GM23338 (cell line): ENCODE measurements around the gene RAC2. TPM values are rescaled to one million over a fixed set of nuclear protein-coding genes. Genes with fewer than 3 reads are reported as not detected.

Source experiments
- CREB1 ChIP-seq: fragments of 250-450 bp; sonication (Bioruptor Pico); IDR thresholded peaks from 2 replicates; pipeline ENCODE4 v1.5.0; 2020; ENCODE audit warnings: low read depth, mild to moderate bottlenecking, moderate library complexity
- EZH2 ChIP-seq: fragments of 200-600 bp; sonication (generic); IDR thresholded peaks from one replicate; pipeline ENCODE4 v1.8.0; 2017; ENCODE audit warnings: antibody characterized with exemption, mild to moderate bottlenecking, low read depth; ENCODE audit not compliant: unreplicated experiment
- POLR2AphosphoS5 ChIP-seq: IDR thresholded peaks from 2 replicates; pipeline ENCODE4 v1.6.1; 2016; ENCODE audit warnings: antibody characterized with exemption, low read depth
- STAT1 ChIP-seq: IDR thresholded peaks from one replicate; pipeline ENCODE4 v1.6.1; 2016; ENCODE audit warnings: antibody characterized with exemption; ENCODE audit not compliant: unreplicated experiment
- ZNF114 ChIP-seq: fragments of 250-450 bp; sonication (Bioruptor Pico); IDR thresholded peaks from 2 replicates; pipeline ENCODE4 v1.5.0; 2020; ENCODE audit warnings: mild to moderate bottlenecking, moderate library complexity
- polyA plus RNA-seq: library from polyadenylated mRNA; unstranded; fragments of >200 nt; fragmentation: Nextera tagmentation; extraction: Ambion mirVana; gene quantifications from 2 replicates; pipeline ENCODE4 v1.2.1, GENCODE V29; 2016
- total RNA-seq: library from RNA; depleted of rRNA; stranded (reverse); fragments of >200 nt; shearing (Covaris generic); gene quantifications from 2 replicates; pipeline ENCODE4 v1.2.3, GENCODE V29; 2014
- TF ChIP-seq, protein P1 (sequence below): fragments of 250-450 bp; sonication (Bioruptor Pico); IDR thresholded peaks from 2 replicates; pipeline ENCODE4 v1.5.0; 2020; ENCODE audit warnings: mild to moderate bottlenecking, moderate library complexity
- TF ChIP-seq, protein P2 (sequence below): IDR thresholded peaks from 2 replicates; pipeline ENCODE4 v1.6.1; 2016; ENCODE audit warnings: antibody characterized with exemption
- TF ChIP-seq, protein P3 (sequence below): IDR thresholded peaks from one replicate; pipeline ENCODE4 v1.6.1; 2018; ENCODE audit warnings: antibody characterized with exemption; ENCODE audit not compliant: unreplicated experiment

RAC2 gene
- total and polyA plus RNA-seq, 2 experiments from 2014 or later: 2.4 to 2.7 TPM

DNA sequence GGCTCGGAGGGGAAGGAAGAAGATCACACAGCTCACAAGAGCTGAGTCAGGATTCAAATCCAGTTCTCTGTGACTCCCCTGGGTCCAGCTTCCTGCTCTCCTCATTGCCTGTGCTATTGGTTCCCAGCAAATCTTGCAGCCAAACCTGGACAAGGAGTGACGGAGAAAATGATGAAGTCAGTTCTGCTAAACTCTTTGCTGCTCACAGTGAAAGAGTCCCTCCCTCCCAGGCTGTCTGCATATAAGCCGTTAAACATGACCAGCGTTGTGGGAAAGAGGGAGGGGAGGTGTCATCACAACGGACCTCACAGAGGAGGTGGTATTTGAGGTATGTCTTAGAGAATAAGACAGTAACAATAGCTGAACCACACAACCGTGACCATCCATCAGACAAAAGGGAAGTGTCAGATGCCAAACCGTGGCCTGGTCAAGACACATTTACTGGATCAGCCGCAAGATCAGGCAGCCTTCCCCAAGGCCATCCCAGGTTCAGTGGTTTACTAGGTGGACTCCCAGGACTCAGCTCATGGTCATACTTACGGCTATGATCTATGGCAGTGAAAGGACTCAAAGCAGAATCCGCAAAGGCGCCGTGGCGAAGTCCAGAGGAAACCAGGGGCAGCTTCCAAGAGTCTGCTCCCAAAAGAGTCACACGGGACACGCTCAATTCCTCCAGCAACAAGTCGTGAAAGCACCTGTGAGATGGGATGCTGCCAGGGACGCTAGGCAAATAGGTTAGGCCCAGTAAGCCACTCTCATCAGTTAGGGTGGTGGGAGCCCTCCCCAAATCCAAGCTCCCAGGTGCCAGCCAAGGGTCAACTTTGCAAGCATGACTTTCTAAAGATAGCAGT is 35.5 kb upstream of the RAC2 start (continued):
- TF ChIP-seq, protein P1, sequence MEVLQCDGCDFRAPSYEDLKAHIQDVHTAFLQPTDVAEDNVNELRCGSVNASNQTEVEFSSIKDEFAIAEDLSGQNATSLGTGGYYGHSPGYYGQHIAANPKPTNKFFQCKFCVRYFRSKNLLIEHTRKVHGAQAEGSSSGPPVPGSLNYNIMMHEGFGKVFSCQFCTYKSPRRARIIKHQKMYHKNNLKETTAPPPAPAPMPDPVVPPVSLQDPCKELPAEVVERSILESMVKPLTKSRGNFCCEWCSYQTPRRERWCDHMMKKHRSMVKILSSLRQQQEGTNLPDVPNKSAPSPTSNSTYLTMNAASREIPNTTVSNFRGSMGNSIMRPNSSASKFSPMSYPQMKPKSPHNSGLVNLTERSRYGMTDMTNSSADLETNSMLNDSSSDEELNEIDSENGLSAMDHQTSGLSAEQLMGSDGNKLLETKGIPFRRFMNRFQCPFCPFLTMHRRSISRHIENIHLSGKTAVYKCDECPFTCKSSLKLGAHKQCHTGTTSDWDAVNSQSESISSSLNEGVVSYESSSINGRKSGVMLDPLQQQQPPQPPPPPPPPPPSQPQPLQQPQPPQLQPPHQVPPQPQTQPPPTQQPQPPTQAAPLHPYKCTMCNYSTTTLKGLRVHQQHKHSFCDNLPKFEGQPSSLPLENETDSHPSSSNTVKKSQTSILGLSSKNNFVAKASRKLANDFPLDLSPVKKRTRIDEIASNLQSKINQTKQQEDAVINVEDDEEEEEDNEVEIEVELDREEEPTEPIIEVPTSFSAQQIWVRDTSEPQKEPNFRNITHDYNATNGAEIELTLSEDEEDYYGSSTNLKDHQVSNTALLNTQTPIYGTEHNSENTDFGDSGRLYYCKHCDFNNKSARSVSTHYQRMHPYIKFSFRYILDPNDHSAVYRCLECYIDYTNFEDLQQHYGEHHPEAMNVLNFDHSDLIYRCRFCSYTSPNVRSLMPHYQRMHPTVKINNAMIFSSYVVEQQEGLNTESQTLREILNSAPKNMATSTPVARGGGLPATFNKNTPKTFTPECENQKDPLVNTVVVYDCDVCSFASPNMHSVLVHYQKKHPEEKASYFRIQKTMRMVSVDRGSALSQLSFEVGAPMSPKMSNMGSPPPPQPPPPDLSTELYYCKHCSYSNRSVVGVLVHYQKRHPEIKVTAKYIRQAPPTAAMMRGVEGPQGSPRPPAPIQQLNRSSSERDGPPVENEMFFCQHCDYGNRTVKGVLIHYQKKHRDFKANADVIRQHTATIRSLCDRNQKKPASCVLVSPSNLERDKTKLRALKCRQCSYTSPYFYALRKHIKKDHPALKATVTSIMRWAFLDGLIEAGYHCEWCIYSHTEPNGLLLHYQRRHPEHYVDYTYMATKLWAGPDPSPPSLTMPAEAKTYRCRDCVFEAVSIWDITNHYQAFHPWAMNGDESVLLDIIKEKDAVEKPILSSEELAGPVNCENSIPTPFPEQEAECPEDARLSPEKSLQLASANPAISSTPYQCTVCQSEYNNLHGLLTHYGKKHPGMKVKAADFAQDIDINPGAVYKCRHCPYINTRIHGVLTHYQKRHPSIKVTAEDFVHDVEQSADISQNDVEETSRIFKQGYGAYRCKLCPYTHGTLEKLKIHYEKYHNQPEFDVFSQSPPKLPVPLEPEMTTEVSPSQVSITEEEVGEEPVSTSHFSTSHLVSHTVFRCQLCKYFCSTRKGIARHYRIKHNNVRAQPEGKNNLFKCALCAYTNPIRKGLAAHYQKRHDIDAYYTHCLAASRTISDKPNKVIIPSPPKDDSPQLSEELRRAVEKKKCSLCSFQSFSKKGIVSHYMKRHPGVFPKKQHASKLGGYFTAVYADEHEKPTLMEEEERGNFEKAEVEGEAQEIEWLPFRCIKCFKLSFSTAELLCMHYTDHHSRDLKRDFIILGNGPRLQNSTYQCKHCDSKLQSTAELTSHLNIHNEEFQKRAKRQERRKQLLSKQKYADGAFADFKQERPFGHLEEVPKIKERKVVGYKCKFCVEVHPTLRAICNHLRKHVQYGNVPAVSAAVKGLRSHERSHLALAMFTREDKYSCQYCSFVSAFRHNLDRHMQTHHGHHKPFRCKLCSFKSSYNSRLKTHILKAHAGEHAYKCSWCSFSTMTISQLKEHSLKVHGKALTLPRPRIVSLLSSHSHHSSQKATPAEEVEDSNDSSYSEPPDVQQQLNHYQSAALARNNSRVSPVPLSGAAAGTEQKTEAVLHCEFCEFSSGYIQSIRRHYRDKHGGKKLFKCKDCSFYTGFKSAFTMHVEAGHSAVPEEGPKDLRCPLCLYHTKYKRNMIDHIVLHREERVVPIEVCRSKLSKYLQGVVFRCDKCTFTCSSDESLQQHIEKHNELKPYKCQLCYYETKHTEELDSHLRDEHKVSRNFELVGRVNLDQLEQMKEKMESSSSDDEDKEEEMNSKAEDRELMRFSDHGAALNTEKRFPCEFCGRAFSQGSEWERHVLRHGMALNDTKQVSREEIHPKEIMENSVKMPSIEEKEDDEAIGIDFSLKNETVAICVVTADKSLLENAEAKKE (CRISPR knock-in tag): no peak
- TF ChIP-seq POLR2AphosphoS5 (no peak), EZH2 (no peak), ZNF114 (CRISPR knock-in tag) (no peak), CREB1 (CRISPR knock-in tag) (no peak), STAT1 (no peak)
- TF ChIP-seq, protein P2, sequence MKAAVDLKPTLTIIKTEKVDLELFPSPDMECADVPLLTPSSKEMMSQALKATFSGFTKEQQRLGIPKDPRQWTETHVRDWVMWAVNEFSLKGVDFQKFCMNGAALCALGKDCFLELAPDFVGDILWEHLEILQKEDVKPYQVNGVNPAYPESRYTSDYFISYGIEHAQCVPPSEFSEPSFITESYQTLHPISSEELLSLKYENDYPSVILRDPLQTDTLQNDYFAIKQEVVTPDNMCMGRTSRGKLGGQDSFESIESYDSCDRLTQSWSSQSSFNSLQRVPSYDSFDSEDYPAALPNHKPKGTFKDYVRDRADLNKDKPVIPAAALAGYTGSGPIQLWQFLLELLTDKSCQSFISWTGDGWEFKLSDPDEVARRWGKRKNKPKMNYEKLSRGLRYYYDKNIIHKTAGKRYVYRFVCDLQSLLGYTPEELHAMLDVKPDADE: no peak
- TF ChIP-seq, protein P3, sequence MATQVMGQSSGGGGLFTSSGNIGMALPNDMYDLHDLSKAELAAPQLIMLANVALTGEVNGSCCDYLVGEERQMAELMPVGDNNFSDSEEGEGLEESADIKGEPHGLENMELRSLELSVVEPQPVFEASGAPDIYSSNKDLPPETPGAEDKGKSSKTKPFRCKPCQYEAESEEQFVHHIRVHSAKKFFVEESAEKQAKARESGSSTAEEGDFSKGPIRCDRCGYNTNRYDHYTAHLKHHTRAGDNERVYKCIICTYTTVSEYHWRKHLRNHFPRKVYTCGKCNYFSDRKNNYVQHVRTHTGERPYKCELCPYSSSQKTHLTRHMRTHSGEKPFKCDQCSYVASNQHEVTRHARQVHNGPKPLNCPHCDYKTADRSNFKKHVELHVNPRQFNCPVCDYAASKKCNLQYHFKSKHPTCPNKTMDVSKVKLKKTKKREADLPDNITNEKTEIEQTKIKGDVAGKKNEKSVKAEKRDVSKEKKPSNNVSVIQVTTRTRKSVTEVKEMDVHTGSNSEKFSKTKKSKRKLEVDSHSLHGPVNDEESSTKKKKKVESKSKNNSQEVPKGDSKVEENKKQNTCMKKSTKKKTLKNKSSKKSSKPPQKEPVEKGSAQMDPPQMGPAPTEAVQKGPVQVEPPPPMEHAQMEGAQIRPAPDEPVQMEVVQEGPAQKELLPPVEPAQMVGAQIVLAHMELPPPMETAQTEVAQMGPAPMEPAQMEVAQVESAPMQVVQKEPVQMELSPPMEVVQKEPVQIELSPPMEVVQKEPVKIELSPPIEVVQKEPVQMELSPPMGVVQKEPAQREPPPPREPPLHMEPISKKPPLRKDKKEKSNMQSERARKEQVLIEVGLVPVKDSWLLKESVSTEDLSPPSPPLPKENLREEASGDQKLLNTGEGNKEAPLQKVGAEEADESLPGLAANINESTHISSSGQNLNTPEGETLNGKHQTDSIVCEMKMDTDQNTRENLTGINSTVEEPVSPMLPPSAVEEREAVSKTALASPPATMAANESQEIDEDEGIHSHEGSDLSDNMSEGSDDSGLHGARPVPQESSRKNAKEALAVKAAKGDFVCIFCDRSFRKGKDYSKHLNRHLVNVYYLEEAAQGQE: no peak
